Trophoblast cell (in vitro differentiated cells and primary cell): ENCODE data around the gene GPR21.
A peak's percentile ranks its signal among the peaks of the same experiment; 100 is the strongest.

Source experiments
- DNase-seq, 2 donors: peaks; one replicate each; pipeline ENCODE4 v3.0.0-alpha.2; 2016
- H2AFZ ChIP-seq: 2 replicates; pipeline ENCODE4 v1.6.1; 2013; ENCODE audit warnings: low read length, moderate library complexity, mild to moderate bottlenecking; ENCODE audit not compliant: insufficient read depth, poor library complexity
- H2AK5ac ChIP-seq: 2 replicates; pipeline ENCODE4 v1.6.1; 2013; ENCODE audit warnings: mild to moderate bottlenecking, low read length
- H2BK120ac ChIP-seq: 2 replicates; pipeline ENCODE4 v1.6.1; 2013; ENCODE audit warnings: low read length, mild to moderate bottlenecking, moderate library complexity; ENCODE audit not compliant: insufficient read depth, poor library complexity
- H2BK12ac ChIP-seq: 2 replicates; pipeline ENCODE4 v1.6.1; 2013; ENCODE audit warnings: mild to moderate bottlenecking, low read length, moderate library complexity
- H2BK5ac ChIP-seq: 2 replicates; pipeline ENCODE4 v1.6.1; 2013; ENCODE audit warnings: low read length, low read depth, moderate library complexity, mild to moderate bottlenecking; ENCODE audit not compliant: poor library complexity
- H3K14ac ChIP-seq: 2 replicates; pipeline ENCODE4 v1.6.1; 2013; ENCODE audit warnings: mild to moderate bottlenecking, low read length
- H3K18ac ChIP-seq: 2 replicates; pipeline ENCODE4 v1.6.1; 2013; ENCODE audit warnings: mild to moderate bottlenecking, low read length
- H3K23ac ChIP-seq: 2 replicates; pipeline ENCODE4 v1.6.1; 2013; ENCODE audit warnings: low read length
- H3K27ac ChIP-seq: 2 replicates; pipeline ENCODE4 v1.5.1; 2013; ENCODE audit warnings: low read depth, mild to moderate bottlenecking, inconsistent platforms, low read length, moderate library complexity
- H3K27me3 ChIP-seq: 2 replicates; pipeline ENCODE4 v1.6.1; 2013; ENCODE audit warnings: inconsistent platforms, mild to moderate bottlenecking, low read length, moderate library complexity; ENCODE audit not compliant: insufficient read depth
- H3K36me3 ChIP-seq, 2 experiments: 1 replicate in 1 of 2; 2 replicates in 1 of 2; pipeline ENCODE4 v1.6.1; 2013; ENCODE audit warnings: low read length in 2 of 2, mild to moderate bottlenecking in 2 of 2, moderate library complexity in 1 of 2; ENCODE audit not compliant: insufficient read depth in 2 of 2, control insufficient read depth in 1 of 2
- H3K4ac ChIP-seq: 2 replicates; pipeline ENCODE4 v1.6.1; 2013; ENCODE audit warnings: low read depth, mild to moderate bottlenecking, low read length, moderate library complexity
- H3K4me1 ChIP-seq, 2 experiments: 1 replicate in 1 of 2; 2 replicates in 1 of 2; pipeline ENCODE4 v1.6.1; 2013; ENCODE audit warnings: low read length in 2 of 2, mild to moderate bottlenecking in 2 of 2, moderate library complexity in 1 of 2; ENCODE audit not compliant: insufficient read depth in 2 of 2, control insufficient read depth in 1 of 2
- H3K4me2 ChIP-seq: 2 replicates; pipeline ENCODE4 v1.6.1; 2013; ENCODE audit warnings: inconsistent platforms, mild to moderate bottlenecking, low read length, moderate library complexity
- H3K4me3 ChIP-seq: 2 replicates; pipeline ENCODE4 v1.5.1; 2013; ENCODE audit warnings: mild to moderate bottlenecking, low read depth, low read length, inconsistent platforms
- H3K79me1 ChIP-seq: one replicate; pipeline ENCODE4 v1.6.1; 2013; ENCODE audit warnings: low read length
- H3K79me2 ChIP-seq: 2 replicates; pipeline ENCODE4 v1.6.1; 2013; ENCODE audit warnings: low read length, mild to moderate bottlenecking; ENCODE audit not compliant: control insufficient read depth, insufficient read depth, poor library complexity
- H3K9ac ChIP-seq: 2 replicates; pipeline ENCODE4 v1.6.1; 2013; ENCODE audit warnings: mild to moderate bottlenecking, low read length
- H3K9me3 ChIP-seq: 2 replicates; pipeline ENCODE4 v1.6.1; 2013; ENCODE audit warnings: low read depth, mild to moderate bottlenecking, control low read depth, inconsistent platforms, low read length; ENCODE audit not compliant: insufficient read depth
- H4K12ac ChIP-seq: 2 replicates; pipeline ENCODE4 v1.6.1; 2013; ENCODE audit warnings: low read depth, mild to moderate bottlenecking, low read length, moderate library complexity
- H4K8ac ChIP-seq: 2 replicates; pipeline ENCODE4 v1.6.1; 2013; ENCODE audit warnings: low read depth, mild to moderate bottlenecking, low read length, moderate library complexity
- H4K91ac ChIP-seq: one replicate; pipeline ENCODE4 v1.6.1; 2013; ENCODE audit warnings: low read depth, mild to moderate bottlenecking, low read length, moderate library complexity
- WGBS: extraction: QIAGEN DNeasy Blood & Tissue Kit; methylation state at CpG from one replicate; pipeline ENCODE4 v1.1.7; 2013; ENCODE audit warnings: missing lambda C conversion rate; ENCODE audit not compliant: insufficient read length, insufficient coverage; ENCODE audit errors: extremely low coverage; 5-methylcytosine and 5-hydroxymethylcytosine counted together

GPR21 gene

GRCh38 chr9:123058834-123059233 lies 25.4 kb downstream of the GPR21 start:
- Histone ChIP-seq H3K79me2 (peaks cover under 1% of the 10 kb centered on the region), H2BK120ac (no peak overlapping the region), H3K27ac (no peak overlapping the region), H3K4ac (no peak overlapping the region), H3K79me1 (no peaks in the 10 kb centered on the region), H3K4me1 (peaks cover 4% of the 10 kb centered on the region in 2 experiments), H2AFZ (no peak overlapping the region), H4K12ac (no peak overlapping the region), H3K18ac (no peak overlapping the region), H3K23ac (no peak overlapping the region), H2BK12ac (no peak overlapping the region), H4K8ac (no peak overlapping the region), H3K9me3 (no peaks in the 10 kb centered on the region), H2AK5ac (no peak overlapping the region), H3K27me3 (no peaks in the 10 kb centered on the region), H3K14ac (no peak overlapping the region), H2BK5ac (no peak overlapping the region), H4K91ac (no peak overlapping the region), H3K36me3 (peaks cover 0 to 3% of the 10 kb centered on the region in 2 experiments), H3K4me2 (no peak overlapping the region), H3K9ac (no peak overlapping the region), H3K4me3 (no peak overlapping the region)
- no CpG with 5 or more reads among the region's 1 CpG for WGBS
- no peak for DNase-seq

GRCh38 chr9:123059472-123060220 lies 26.2 kb downstream of the GPR21 start:
- no CpG with 5 or more reads among the region's 9 CpGs for WGBS
- H2BK5ac ChIP-seq: no peak overlapping the region
- no peak overlapping the region for H3K4me3 ChIP-seq
- H3K27ac ChIP-seq: no peak overlapping the region
- no peak overlapping the region for H4K91ac ChIP-seq
- no peak overlapping the region for H2BK120ac ChIP-seq
- no peak overlapping the region for H3K4ac ChIP-seq
- H3K23ac ChIP-seq: no peak overlapping the region
- no peak overlapping the region for H3K9ac ChIP-seq
- H2BK12ac ChIP-seq: no peak overlapping the region
- no peak overlapping the region for H3K4me2 ChIP-seq
- H3K9me3 ChIP-seq: no peaks in the 10 kb centered on the region
- H3K14ac ChIP-seq: no peak overlapping the region
- DNase-seq: peak in 1 of 2 donors; percentile 23
- H3K79me2 ChIP-seq: peaks cover 2% of the 10 kb centered on the region
- H3K18ac ChIP-seq: no peak overlapping the region
- no peak overlapping the region for H4K12ac ChIP-seq
- H2AFZ ChIP-seq: no peak overlapping the region
- H3K4me1 ChIP-seq: peaks cover 4% of the 10 kb centered on the region in 2 experiments
- no peak overlapping the region for H4K8ac ChIP-seq
- no peaks in the 10 kb centered on the region for H3K27me3 ChIP-seq
- H3K36me3 ChIP-seq: peaks cover 0 to 3% of the 10 kb centered on the region in 2 experiments
- H2AK5ac ChIP-seq: no peak overlapping the region
- H3K79me1 ChIP-seq: no peaks in the 10 kb centered on the region

GRCh38 chr9:123061216-123061615 lies 27.7 kb downstream of the GPR21 start:
- Histone ChIP-seq H3K27me3 (no peaks in the 10 kb centered on the region), H3K4me2 (no peak overlapping the region), H4K8ac (no peak overlapping the region), H4K91ac (no peak overlapping the region), H3K4me1 (peaks cover 4% of the 10 kb centered on the region in 2 experiments), H3K79me1 (no peaks in the 10 kb centered on the region), H3K9me3 (no peaks in the 10 kb centered on the region), H3K14ac (no peak overlapping the region), H2AFZ (no peak overlapping the region), H2AK5ac (no peak overlapping the region), H3K4me3 (no peak overlapping the region), H3K4ac (no peak overlapping the region), H3K27ac (no peak overlapping the region), H4K12ac (no peak overlapping the region), H3K18ac (no peak overlapping the region), H3K36me3 (peaks cover 0 to 3% of the 10 kb centered on the region in 2 experiments), H2BK120ac (no peak overlapping the region), H2BK12ac (no peak overlapping the region), H3K23ac (no peak overlapping the region), H3K9ac (no peak overlapping the region), H2BK5ac (no peak overlapping the region), H3K79me2 (peaks cover 2% of the 10 kb centered on the region)
- WGBS: no CpG with 5 or more reads among the region's 7 CpGs
- no peak for DNase-seq

GRCh38 chr9:123062351-123063176 lies 29.1 kb downstream of the GPR21 start:
- Histone ChIP-seq H3K4me2 (no peak overlapping the region), H3K79me1 (no peaks in the 10 kb centered on the region), H3K14ac (no peak overlapping the region), H3K36me3 (peaks cover 2 to 6% of the 10 kb centered on the region in 2 experiments), H4K8ac (no peak overlapping the region), H3K27ac (no peak overlapping the region), H3K18ac (no peak overlapping the region), H4K12ac (no peak overlapping the region), H3K9me3 (no peaks in the 10 kb centered on the region), H3K4me3 (no peak overlapping the region), H3K27me3 (no peaks in the 10 kb centered on the region), H3K9ac (no peak overlapping the region), H4K91ac (no peak overlapping the region), H3K4ac (no peak overlapping the region), H3K23ac (no peak overlapping the region), H2BK12ac (no peak overlapping the region), H3K4me1 (peaks cover 4% of the 10 kb centered on the region in 2 experiments), H2AK5ac (no peak overlapping the region), H2BK5ac (no peak overlapping the region), H3K79me2 (peaks cover 2% of the 10 kb centered on the region), H2BK120ac (no peak overlapping the region), H2AFZ (no peak overlapping the region)
- WGBS: no CpG with 5 or more reads among the region's 7 CpGs
- DNase-seq: no peak
